K562 (cell line): ENCODE results near the gene GGA3. TPM values are rescaled to one million over a fixed set of nuclear protein-coding genes. Genes with fewer than 3 reads are reported as not detected.
A peak's percentile ranks its signal among the peaks of the same experiment; 100 is the strongest.

Experiments
- CBX2 ChIP-seq: fragments of 200-600 bp; sonication (generic); IDR thresholded peaks from one replicate; pipeline ENCODE4 v1.6.1; 2012; ENCODE audit warnings: mild to moderate bottlenecking, low read length, inconsistent platforms; ENCODE audit not compliant: insufficient read depth, poor library complexity, severe bottlenecking
- CHD1 ChIP-seq: fragments of 200-600 bp; sonication (generic); IDR thresholded peaks from one replicate; pipeline ENCODE4 v1.6.1; 2012; ENCODE audit warnings: mild to moderate bottlenecking, moderate library complexity, low read length, inconsistent platforms
- CREM ChIP-seq: IDR thresholded peaks from 2 replicates; pipeline ENCODE4 v1.6.1; 2014; ENCODE audit warnings: antibody characterized with exemption, low read depth
- EGR1 ChIP-seq: fragments of 450-650 bp; conservative IDR thresholded peaks from 2 replicates; pipeline ENCODE4 v1.6.1; 2017; ENCODE audit warnings: mild to moderate bottlenecking
- ELK1 ChIP-seq: sonication (generic); formaldehyde crosslinking; IDR thresholded peaks from 2 replicates; pipeline ENCODE4 v1.8.1; 2022; ENCODE audit warnings: missing genetic modification reagents
- EP400 ChIP-seq: fragments of 450-650 bp; IDR thresholded peaks from 2 replicates; pipeline ENCODE4 v1.6.1; 2017; ENCODE audit warnings: antibody characterized with exemption, mild to moderate bottlenecking, moderate library complexity
- FOXK2 ChIP-seq, 2 experiments: fragments of 450-650 bp; IDR thresholded peaks in 1 of 2; conservative IDR thresholded peaks in 1 of 2; 2 replicates each; pipeline ENCODE4 v1.6.1; 2016; ENCODE audit warnings: low read depth in 2 of 2, mild to moderate bottlenecking in 1 of 2
- FOXP4 ChIP-seq: sonication (generic); formaldehyde crosslinking; IDR thresholded peaks from 2 replicates; pipeline ENCODE4 v1.8.0; 2022; ENCODE audit warnings: mild to moderate bottlenecking, missing genetic modification reagents, borderline replicate concordance
- GATAD2B ChIP-seq: fragments of 450-650 bp; IDR thresholded peaks from 2 replicates; pipeline ENCODE4 v1.6.1; 2017; ENCODE audit warnings: mild to moderate bottlenecking, borderline replicate concordance
- JUND ChIP-seq, 2 experiments: IDR thresholded peaks; 2 replicates in 1 of 2; 3 replicates in 1 of 2; pipeline ENCODE4 v1.6.1; 2011; ENCODE audit warnings: borderline replicate concordance in 2 of 2, low read depth in 2 of 2, low read length in 2 of 2, improper control_type of control experiment in 1 of 2, missing biosample characterization in 1 of 2, missing genetic modification characterization in 1 of 2, missing genetic modification reagents in 1 of 2
- NFE2L1 ChIP-seq: fragments of 450-650 bp; IDR thresholded peaks from 2 replicates; pipeline ENCODE4 v1.6.1; 2016; ENCODE audit warnings: missing genetic modification characterization, low read depth, mild to moderate bottlenecking, missing compliant biosample characterization, moderate library complexity, borderline replicate concordance
- PCBP2 ChIP-seq: fragments of 200-400 bp; formaldehyde crosslinking; IDR thresholded peaks from 2 replicates; pipeline ENCODE4 v1.6.1; 2018; ENCODE audit warnings: low read length, low read depth, mild to moderate bottlenecking, moderate library complexity; ENCODE audit not compliant: poor library complexity, severe bottlenecking
- PREB ChIP-seq: sonication (generic); formaldehyde crosslinking; IDR thresholded peaks from 2 replicates; pipeline ENCODE4 v1.8.1; 2023; ENCODE audit warnings: mild to moderate bottlenecking, missing genetic modification reagents
- RFX5 ChIP-seq: IDR thresholded peaks from 2 replicates; pipeline ENCODE4 v1.6.1; 2011; ENCODE audit warnings: low read depth, mild to moderate bottlenecking, improper control_type of control experiment, low read length
- TAF7 ChIP-seq: fragments of 450-650 bp; IDR thresholded peaks from 2 replicates; pipeline ENCODE4 v1.6.1; 2016; ENCODE audit warnings: missing genetic modification characterization, missing compliant biosample characterization
- TARDBP ChIP-seq: fragments of 450-650 bp; IDR thresholded peaks from 2 replicates; pipeline ENCODE4 v1.6.1; 2016
- TCF7L2 ChIP-seq: fragments of 150-350 bp; IDR thresholded peaks from 2 replicates; pipeline ENCODE4 v1.6.1; 2016; ENCODE audit warnings: low read depth, mild to moderate bottlenecking, low read length, moderate library complexity
- TRIM28 ChIP-seq: fragments of 450-650 bp; IDR thresholded peaks from 2 replicates; pipeline ENCODE4 v1.6.1; 2017
- ZHX1 ChIP-seq: fragments of 150-350 bp; conservative IDR thresholded peaks from 2 replicates; pipeline ENCODE4 v1.6.1; 2014; ENCODE audit warnings: low read length
- ZNF589 ChIP-seq: fragments of 200-800 bp; sonication (Bioruptor generic); IDR thresholded peaks from 2 replicates; pipeline ENCODE4 v1.6.1; 2016; ENCODE audit warnings: low read depth, missing genetic modification characterization, missing compliant biosample characterization
- ZNF77 ChIP-seq: fragments of 250-450 bp; sonication (Bioruptor Pico); IDR thresholded peaks from 2 replicates; pipeline ENCODE4 v1.5.0; 2020
- polyA plus RNA-seq, 8 experiments: library from polyadenylated mRNA; depleted of rRNA in 4 of 8; stranded (reverse) in 5 of 8; unstranded in 3 of 8; fragments of >200 nt; fragmentation: Nextera tagmentation in 2 of 8; fragmentation: Illumina TruSeq in 1 of 8; extraction: Ambion mirVana in 2 of 8; extraction: Trizol in 1 of 8; gene quantifications; 2 replicates each; pipeline versions ENCODE4 v1.2.1 to v1.2.3, GENCODE V29; 2011 to 2014; ENCODE audit warnings: inconsistent platforms in 1 of 8, missing spikeins in 1 of 8
- total RNA-seq, 7 experiments: library from RNA; depleted of rRNA in 6 of 7; stranded (reverse); fragments of >200 nt in 6 of 7; fragmentation: Illumina TruSeq in 2 of 7; extraction: Trizol in 2 of 7; gene quantifications; 2 replicates each; pipeline versions ENCODE4 v1.2.1 to v1.2.3, GENCODE V29; 2011 to 2021; ENCODE audit warnings: low replicate concordance in 1 of 7

The GGA3 gene
- total and polyA plus RNA-seq, 9 of the 15 experiments (the other 6 are each of a cell fraction or from before 2014, with no cell fraction given) = 5.7 to 64.9 (median 25.4) TPM

GRCh38 chr17:75205037-75205792 is 56.2 kb downstream of the GGA3 start, which contains the start of gene NUP85 (continued):
- peak; percentile 2; the same call in 1 of the 2 replicates for TF ChIP-seq JUND (IDR thresholded peaks at IDR 0.05; ENCODE audit: borderline replicate concordance, low read depth, low read length)
- TF ChIP-seq JUND (tag; IDR thresholded peaks at IDR 0.05; ENCODE audit: borderline replicate concordance, low read depth, low read length) = no peak
- TF ChIP-seq CHD1 = no peak
- no peak for TF ChIP-seq ELK1 (CRISPR knock-in tag)
- TF ChIP-seq EGR1 = peak; percentile 42
- TF ChIP-seq PREB (CRISPR knock-in tag) = no peak
- no peak for TF ChIP-seq PCBP2
- TF ChIP-seq NFE2L1 (tag) = no peak
- TF ChIP-seq CBX2 = no peak
- 0 out of 2 replicates have a peak, but pooled peaks have one; percentile 3 for TF ChIP-seq ZHX1
- TF ChIP-seq TCF7L2 = no peak
- peak; percentile 78; the same call in 1 of the 2 replicates for TF ChIP-seq TARDBP
- no peak for TF ChIP-seq RFX5
- peak; percentile 6; the same call in 1 of the 2 replicates for TF ChIP-seq CREM
- no peak for TF ChIP-seq ZNF589
- no peak for TF ChIP-seq FOXP4
- no peak for TF ChIP-seq GATAD2B
- peak; percentile 92 for TF ChIP-seq EP400
- peak; percentile 62 for TF ChIP-seq TAF7 (tag)
- TF ChIP-seq FOXK2 (conservative IDR thresholded peaks at IDR 0.05 in 1 of 2, IDR thresholded peaks at IDR 0.05 in 1 of 2; ENCODE audit: low read depth in 2 of 2) = peak in 1 of 2 experiments; percentile 48; a peak in 1 of 4 replicates
- TF ChIP-seq ZNF77 (CRISPR knock-in tag) = no peak
- no peak for TF ChIP-seq TRIM28
